ENCODE results near the gene CRABP2. TPM values are rescaled to one million over a fixed set of nuclear protein-coding genes. Genes with fewer than 3 reads are reported as not detected.

Gene CRABP2
- total RNA-seq, 1 experiment from 2014 or later: 209 TPM

GRCh38 chr1:156711011-156711817, 5.8 kb upstream of the CRABP2 start:
- TF ChIP-seq POLR2A (IDR thresholded peaks at IDR 0.05; ENCODE audit: borderline replicate concordance, extremely low read depth, insufficient read depth, insufficient read length) (no peak), TCF7L2 (IDR thresholded peaks at IDR 0.05; ENCODE audit: borderline replicate concordance, extremely low read depth, insufficient read depth, insufficient read length) (no peak), ZNF274 (IDR thresholded peaks at IDR 0.05; ENCODE audit: low read depth, low read length) (no peak), EZH2phosphoT487 (IDR thresholded peaks at IDR 0.05; ENCODE audit: borderline replicate concordance) (no peak), REST (IDR thresholded peaks at IDR 0.05; ENCODE audit: low read depth) (no peak), ELF1 (IDR thresholded peaks at IDR 0.05; ENCODE audit: borderline replicate concordance, low read depth) (no peak), RAD21 (IDR thresholded peaks at IDR 0.05; ENCODE audit: low read depth) (no peak), SP1 (IDR thresholded peaks at IDR 0.05; ENCODE audit: low read depth) (no peak), MAX (IDR thresholded peaks at IDR 0.05) (no peak), POLR2AphosphoS5 (IDR thresholded peaks at IDR 0.05; ENCODE audit: low read depth, low read length) (no peak), YY1 (IDR thresholded peaks at IDR 0.05; ENCODE audit: extremely low read depth, insufficient replicate concordance, low read depth, low read length) (no peak), CEBPB (IDR thresholded peaks at IDR 0.05; ENCODE audit: low read depth) (no peak), CBX3 (IDR thresholded peaks at IDR 0.05; ENCODE audit: low read depth) (no peak), EZH2 (IDR thresholded peaks at IDR 0.05) (no peak), ATF3 (IDR thresholded peaks at IDR 0.05) (no peak), EGR1 (IDR thresholded peaks at IDR 0.05; ENCODE audit: low read depth) (no peak), ZFX (IDR thresholded peaks at IDR 0.05) (no peak)
- peaks cover 88 to 90% of the 10 kb centered on the region in 2 experiments for H3K4me1 ChIP-seq (ENCODE audit: control insufficient read depth in 1 of 2, insufficient read depth in 2 of 2, low read length in 2 of 2)
- no peaks in the 10 kb centered on the region for H3K9me3 ChIP-seq (ENCODE audit: control insufficient read depth in 1 of 2, insufficient read depth in 1 of 2, low read depth in 1 of 2, low read length in 2 of 2)
- POLR2A ChIA-PET: interaction anchor here (0.9 to 3.6 kb wide), 6 partner anchors 11 to 50 kb away, joined by 3 to 22 read pairs (median 4); partner anchors contain the start of genes ISG20L2, METTL25B and MRPL24
- H3K4me2 ChIP-seq (ENCODE audit: low read length): peak overlapping the region; percentile 85
- H4K20me1 ChIP-seq (ENCODE audit: insufficient read depth): no peaks in the 10 kb centered on the region
- ATAC-seq: no peak
- H3K9me2 ChIP-seq (ENCODE audit: insufficient read depth): no peaks in the 10 kb centered on the region
- H3K27me3 ChIP-seq (ENCODE audit: insufficient read depth, low read length): no peaks in the 10 kb centered on the region
- DNase-seq (ENCODE audit: low read depth, low spot score): no peak
- CTCF ChIA-PET: interaction anchor here (1.5 to 14.7 kb wide), 4 partner anchors 11 to 84 kb away, joined by 5 to 310 read pairs (median 32); partner anchors contain the start of genes ISG20L2 and METTL25B
- H3K79me2 ChIP-seq (ENCODE audit: insufficient read depth, low read length): no peaks in the 10 kb centered on the region
- 0 out of 2 replicates have a peak overlapping the region, but pooled peaks have one; percentile 66 for H3K27ac ChIP-seq (ENCODE audit: low read depth, low read length)
- no TSS peak for BruUV-seq (replicated peaks)
- RAD21 ChIA-PET (ENCODE audit: low non-redundant PET in 1 of 2, low total read pairs in 2 of 2, uncharacterized antibody in 2 of 2, unreplicated experiment in 2 of 2): interaction anchor here (1.3 to 3.8 kb wide), 2 partner anchors 15 to 22 kb away, joined by 4 to 11 read pairs (median 7); no protein-coding TSS in a partner anchor
- no peak overlapping the region for H2AFZ ChIP-seq (ENCODE audit: low read depth, low read length, poor library complexity, severe bottlenecking)
- H3K4me3 ChIP-seq (replicated peaks in 1 of 2; ENCODE audit: low read depth in 1 of 2, low read length in 2 of 2): no peak overlapping the region
- peak overlapping the region; percentile 37 for H3K9ac ChIP-seq (ENCODE audit: low read length)
- H3K36me3 ChIP-seq (ENCODE audit: control insufficient read depth in 1 of 2, insufficient read depth in 2 of 2, low read length in 2 of 2): no peaks in the 10 kb centered on the region
- intact Hi-C loops (cut with micrococcal nuclease): no loop called here

Data from HCT116 (cell line).